ENCODE measurements around the gene CORO1C. TPM values are rescaled to one million over a fixed set of nuclear protein-coding genes. Genes with fewer than 3 reads are reported as not detected.
A peak's percentile ranks its signal among the peaks of the same experiment; 100 is the strongest.

Gene CORO1C
- total and polyA plus RNA-seq, 9 of the 15 experiments (the other 6 are each of a cell fraction or from before 2014, with no cell fraction given), result 55.2 to 280 (median 150) TPM

DNA sequence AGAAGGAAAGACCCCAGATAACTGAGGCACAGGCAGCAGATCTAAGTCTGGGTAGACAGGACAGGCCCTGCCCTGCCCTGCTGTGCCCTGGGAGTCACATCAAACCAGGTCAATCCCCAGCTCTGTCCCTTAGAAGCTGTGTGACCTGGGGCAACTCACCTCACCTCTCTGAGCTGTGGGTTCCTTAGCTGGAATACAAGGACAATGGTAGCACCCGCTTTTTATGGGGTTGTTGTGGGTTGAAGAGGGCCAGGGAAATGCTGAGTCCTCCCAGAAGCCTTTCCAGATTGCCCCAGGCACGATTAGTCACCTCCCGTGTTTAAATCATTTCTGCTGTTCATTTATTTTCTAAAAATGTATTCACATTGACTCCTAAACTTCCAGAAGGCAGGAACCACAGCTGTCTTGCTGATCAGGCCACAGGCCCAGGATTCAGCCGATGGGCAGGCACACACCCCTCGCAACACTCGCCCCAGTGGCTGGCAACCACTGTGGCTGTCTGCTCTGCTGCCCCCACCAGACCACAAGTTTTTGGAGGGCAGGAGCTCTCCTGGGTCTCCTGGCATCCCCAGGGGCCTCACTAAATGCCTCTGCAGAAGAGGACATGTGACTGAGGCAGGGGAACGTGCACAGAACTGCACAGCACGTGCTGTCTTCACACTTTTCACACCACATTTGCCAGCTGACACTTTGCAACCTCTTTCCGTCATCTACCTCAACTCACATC lies 100.7 kb downstream of the CORO1C start (continued):
- TF ChIP-seq, protein P1, sequence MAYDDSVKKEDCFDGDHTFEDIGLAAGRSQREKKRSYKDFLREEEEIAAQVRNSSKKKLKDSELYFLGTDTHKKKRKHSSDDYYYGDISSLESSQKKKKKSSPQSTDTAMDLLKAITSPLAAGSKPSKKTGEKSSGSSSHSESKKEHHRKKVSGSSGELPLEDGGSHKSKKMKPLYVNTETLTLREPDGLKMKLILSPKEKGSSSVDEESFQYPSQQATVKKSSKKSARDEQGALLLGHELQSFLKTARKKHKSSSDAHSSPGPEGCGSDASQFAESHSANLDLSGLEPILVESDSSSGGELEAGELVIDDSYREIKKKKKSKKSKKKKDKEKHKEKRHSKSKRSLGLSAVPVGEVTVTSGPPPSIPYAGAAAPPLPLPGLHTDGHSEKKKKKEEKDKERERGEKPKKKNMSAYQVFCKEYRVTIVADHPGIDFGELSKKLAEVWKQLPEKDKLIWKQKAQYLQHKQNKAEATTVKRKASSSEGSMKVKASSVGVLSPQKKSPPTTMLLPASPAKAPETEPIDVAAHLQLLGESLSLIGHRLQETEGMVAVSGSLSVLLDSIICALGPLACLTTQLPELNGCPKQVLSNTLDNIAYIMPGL (CRISPR knock-in tag; IDR thresholded peaks at IDR 0.05), result peak; percentile 58; the same call in 1 of the 2 replicates

DNA sequence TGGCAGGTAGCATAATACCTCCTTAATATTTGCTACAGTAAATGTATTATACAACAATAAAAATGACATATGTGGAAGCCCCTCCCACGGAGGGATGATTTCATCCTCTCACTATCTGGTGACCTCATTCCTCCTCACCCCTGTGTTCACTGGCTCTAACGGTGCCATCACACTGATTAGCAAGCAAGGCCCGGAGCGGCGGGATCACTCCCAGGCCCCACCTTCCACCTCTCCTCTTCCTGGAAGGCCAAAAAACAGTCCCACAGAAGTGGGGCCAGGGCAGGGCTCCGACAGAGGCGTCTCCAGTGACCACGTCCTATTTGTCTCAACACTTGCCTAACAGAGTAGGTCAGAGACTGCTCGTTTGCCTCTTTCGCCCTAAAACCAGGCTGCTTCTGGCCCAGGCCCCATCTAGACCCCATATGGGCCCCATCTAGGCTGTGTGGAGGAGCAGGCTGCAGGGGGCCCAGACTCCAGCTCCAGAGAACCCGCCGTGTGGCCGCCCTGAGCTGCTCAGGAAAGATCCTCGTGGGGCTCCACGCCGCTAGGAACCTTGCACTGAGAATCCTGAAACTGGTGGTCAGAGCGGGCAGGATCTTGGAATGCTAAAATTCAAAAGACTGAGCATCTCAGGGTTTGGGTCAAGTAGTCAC lies 101.4 kb downstream of the CORO1C start:
- FAIRE-seq (peak; percentile 97), DNase-seq (ENCODE audit: extremely low read depth in 1 of 4, low spot score in 3 of 4) (peak; percentile 83 to 97 (median 87)), ATAC-seq (peak; percentile 84)
- H4K20me1 ChIP-seq (replicated peaks; ENCODE audit: control insufficient read depth, insufficient read depth, low read length), result no peaks in the 10 kb centered on the region
- WGBS (ENCODE audit: insufficient coverage, low coverage, missing lambda C conversion rate), result 1% methylated on average over 17 of the region's 17 CpGs
- no peaks in the 10 kb centered on the region for H3K9me3 ChIP-seq (replicated peaks; ENCODE audit: control insufficient read depth, insufficient read depth, low read depth, low read length)
- peak overlapping the region; percentile 98 to 100 for H3K9ac ChIP-seq (ENCODE audit: insufficient read depth in 1 of 2, low read depth in 2 of 2, low read length in 2 of 2)
- H3K36me3 ChIP-seq (ENCODE audit: control insufficient read depth, insufficient read depth, low read length), result peaks cover 12% of the 10 kb centered on the region; the same call in 2 of the 3 replicates
- intact Hi-C loops (cut with micrococcal nuclease), result loop anchor here (1.0 to 5.0 kb wide), 2 partner anchors 11 to 62 kb away; no protein-coding TSS in a partner anchor
- H3K27me3 ChIP-seq (ENCODE audit: control insufficient read depth in 2 of 2, insufficient read depth in 2 of 2, low read length in 2 of 2), result no peaks in the 10 kb centered on the region
- peak overlapping the region; percentile 98 for H3K4me2 ChIP-seq (ENCODE audit: insufficient read depth, low read length)
- H3K4me3 ChIP-seq, result peak overlapping the region; percentile 90
- H2AFZ ChIP-seq (ENCODE audit: low read depth, low read length), result peak overlapping the region; percentile 53
- ChIA-PET CTCF (ENCODE audit: low intra/inter-chr PET ratio) (no interaction called here), POLR2A (interaction anchor here (0.6 to 7.4 kb wide), 6 partner anchors 10 to 634 kb away, joined by 3 to 69 read pairs (median 5); partner anchors contain the start of genes ISCU and SART3)
- in situ Hi-C loops (cut with MboI), result no loop called here
- H3K4me1 ChIP-seq (replicated peaks in 1 of 2; ENCODE audit: control insufficient read depth in 2 of 2, insufficient read depth in 2 of 2, low read length in 2 of 2), result peaks cover 59 to 60% of the 10 kb centered on the region in 2 experiments
- H3K9me1 ChIP-seq (ENCODE audit: control insufficient read depth, insufficient read depth, low read length), result no peaks in the 10 kb centered on the region
- H3K79me2 ChIP-seq (ENCODE audit: control insufficient read depth, insufficient read depth, low read length), result peaks cover 51% of the 10 kb centered on the region
- peak overlapping the region; percentile 96 for H3K27ac ChIP-seq (ENCODE audit: extremely low read depth, low read depth, low read length)
- no TSS peak for BruUV-seq (replicated peaks)
- TF ChIP-seq SRSF9 (IDR thresholded peaks at IDR 0.05; ENCODE audit: borderline replicate concordance, low read depth, low read length), result no peak
- TF ChIP-seq JUNB (CRISPR knock-in tag; conservative IDR thresholded peaks at IDR 0.05), result no peak
- TF ChIP-seq, protein P2, sequence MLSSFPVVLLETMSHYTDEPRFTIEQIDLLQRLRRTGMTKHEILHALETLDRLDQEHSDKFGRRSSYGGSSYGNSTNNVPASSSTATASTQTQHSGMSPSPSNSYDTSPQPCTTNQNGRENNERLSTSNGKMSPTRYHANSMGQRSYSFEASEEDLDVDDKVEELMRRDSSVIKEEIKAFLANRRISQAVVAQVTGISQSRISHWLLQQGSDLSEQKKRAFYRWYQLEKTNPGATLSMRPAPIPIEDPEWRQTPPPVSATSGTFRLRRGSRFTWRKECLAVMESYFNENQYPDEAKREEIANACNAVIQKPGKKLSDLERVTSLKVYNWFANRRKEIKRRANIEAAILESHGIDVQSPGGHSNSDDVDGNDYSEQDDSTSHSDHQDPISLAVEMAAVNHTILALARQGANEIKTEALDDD (IDR thresholded peaks at IDR 0.05), result no peak; the same call in 1 of the 2 replicates
- TF ChIP-seq MIER1 (IDR thresholded peaks at IDR 0.05; ENCODE audit: low read depth), result no peak
- no peak for TF ChIP-seq MEF2D (tag; conservative IDR thresholded peaks at IDR 0.05; ENCODE audit: low read depth)
- no peak for TF ChIP-seq PCBP1 (IDR thresholded peaks at IDR 0.05; ENCODE audit: low read depth, low read length, poor library complexity, severe bottlenecking)
- TF ChIP-seq, protein P3, sequence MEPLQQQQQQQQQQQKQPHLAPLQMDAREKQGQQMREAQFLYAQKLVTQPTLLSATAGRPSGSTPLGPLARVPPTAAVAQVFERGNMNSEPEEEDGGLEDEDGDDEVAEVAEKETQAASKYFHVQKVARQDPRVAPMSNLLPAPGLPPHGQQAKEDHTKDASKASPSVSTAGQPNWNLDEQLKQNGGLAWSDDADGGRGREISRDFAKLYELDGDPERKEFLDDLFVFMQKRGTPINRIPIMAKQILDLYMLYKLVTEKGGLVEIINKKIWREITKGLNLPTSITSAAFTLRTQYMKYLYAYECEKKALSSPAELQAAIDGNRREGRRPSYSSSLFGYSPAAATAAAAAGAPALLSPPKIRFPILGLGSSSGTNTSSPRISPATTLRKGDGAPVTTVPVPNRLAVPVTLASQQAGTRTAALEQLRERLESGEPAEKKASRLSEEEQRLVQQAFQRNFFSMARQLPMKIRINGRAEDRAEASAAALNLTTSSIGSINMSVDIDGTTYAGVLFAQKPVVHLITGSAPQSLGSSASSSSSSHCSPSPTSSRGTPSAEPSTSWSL (CRISPR knock-in tag; IDR thresholded peaks at IDR 0.05; ENCODE audit: borderline replicate concordance), result peak; percentile 74; the same call in 1 of the 2 replicates
- no peak for TF ChIP-seq KDM2B (CRISPR knock-in tag; IDR thresholded peaks at IDR 0.05)
- TF ChIP-seq LEF1 (IDR thresholded peaks at IDR 0.05), result no peak
- TF ChIP-seq, protein P4, sequence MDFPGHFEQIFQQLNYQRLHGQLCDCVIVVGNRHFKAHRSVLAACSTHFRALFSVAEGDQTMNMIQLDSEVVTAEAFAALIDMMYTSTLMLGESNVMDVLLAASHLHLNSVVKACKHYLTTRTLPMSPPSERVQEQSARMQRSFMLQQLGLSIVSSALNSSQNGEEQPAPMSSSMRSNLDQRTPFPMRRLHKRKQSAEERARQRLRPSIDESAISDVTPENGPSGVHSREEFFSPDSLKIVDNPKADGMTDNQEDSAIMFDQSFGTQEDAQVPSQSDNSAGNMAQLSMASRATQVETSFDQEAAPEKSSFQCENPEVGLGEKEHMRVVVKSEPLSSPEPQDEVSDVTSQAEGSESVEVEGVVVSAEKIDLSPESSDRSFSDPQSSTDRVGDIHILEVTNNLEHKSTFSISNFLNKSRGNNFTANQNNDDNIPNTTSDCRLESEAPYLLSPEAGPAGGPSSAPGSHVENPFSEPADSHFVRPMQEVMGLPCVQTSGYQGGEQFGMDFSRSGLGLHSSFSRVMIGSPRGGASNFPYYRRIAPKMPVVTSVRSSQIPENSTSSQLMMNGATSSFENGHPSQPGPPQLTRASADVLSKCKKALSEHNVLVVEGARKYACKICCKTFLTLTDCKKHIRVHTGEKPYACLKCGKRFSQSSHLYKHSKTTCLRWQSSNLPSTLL (IDR thresholded peaks at IDR 0.05), result no peak
- TF ChIP-seq LARP7 (IDR thresholded peaks at IDR 0.05), result no peak
- no peak for TF ChIP-seq KLF16 (IDR thresholded peaks at IDR 0.05)
